Urothelium cell line (cell line): ENCODE data around the gene PROZ.

Experiments
- DNase-seq: peaks from one replicate; pipeline ENCODE4 v3.0.0; 2011; ENCODE audit warnings: low spot score, mixed read lengths
- FAIRE-seq: peaks from 2 replicates; lab custom pipeline; 2011; peaks lifted over from hg19 to GRCh38; lab: Jason Lieb, UNC

The PROZ gene

GRCh38 chr13:113139577-113139976 lies 18.9 kb upstream of the PROZ start:
- no peak for DNase-seq
- FAIRE-seq = no peak

GRCh38 chr13:113140677-113141600 lies 17.5 kb upstream of the PROZ start:
- DNase-seq (no peak), FAIRE-seq (peak; percentile 87)

- DNase-seq (no peak), FAIRE-seq (no peak)
These were observed 16.9 kb upstream of the PROZ start for GRCh38 chr13:113141601-113141970.

GRCh38 chr13:113142876-113143275 lies 15.6 kb upstream of the PROZ start:
- FAIRE-seq (no peak), DNase-seq (no peak)

- DNase-seq (no peak), FAIRE-seq (no peak)
These were observed 14.8 kb upstream of the PROZ start for GRCh38 chr13:113143466-113144254.

GRCh38 chr13:113144255-113144629 lies 14.2 kb upstream of the PROZ start:
- FAIRE-seq (no peak), DNase-seq (no peak)

GRCh38 chr13:113145496-113145895 lies 13.0 kb upstream of the PROZ start:
- no peak for FAIRE-seq
- DNase-seq = no peak

- no peak for DNase-seq
- no peak for FAIRE-seq
These were observed 12.4 kb upstream of the PROZ start for GRCh38 chr13:113145911-113146598.

- DNase-seq (no peak), FAIRE-seq (no peak)
These were observed 11.7 kb upstream of the PROZ start for GRCh38 chr13:113146750-113147149.

- no peak for DNase-seq
- no peak for FAIRE-seq
These were observed 11.2 kb upstream of the PROZ start for GRCh38 chr13:113147206-113147605.

GRCh38 chr13:113148407-113148806 lies 10.0 kb upstream of the PROZ start:
- peak; percentile 52 for FAIRE-seq
- DNase-seq = no peak

GRCh38 chr13:113148940-113149503 lies 9.4 kb upstream of the PROZ start:
- DNase-seq (no peak), FAIRE-seq (peak; percentile 37)

- no peak for FAIRE-seq
- no peak for DNase-seq
These were observed 8.5 kb upstream of the PROZ start for GRCh38 chr13:113149711-113150549.

GRCh38 chr13:113150550-113151365 lies 7.7 kb upstream of the PROZ start:
- no peak for FAIRE-seq
- no peak for DNase-seq

- no peak for FAIRE-seq
- DNase-seq = no peak
These were observed 6.4 kb upstream of the PROZ start for GRCh38 chr13:113151745-113152690.

GRCh38 chr13:113152691-113152983 lies 5.8 kb upstream of the PROZ start:
- DNase-seq (no peak), FAIRE-seq (peak; percentile 52)

GRCh38 chr13:113152984-113153809 lies 5.3 kb upstream of the PROZ start:
- peak; percentile 32 for FAIRE-seq
- no peak for DNase-seq
